Measurements from ENCODE around the gene CPA1.
"Not testable (repeated sequence)": the region's sequence is repeated elsewhere in the genome, so short reads cannot be mapped to it uniquely, and the experiment has no call there.

Gene CPA1

GRCh38 chr7:130374507-130374906, 5.8 kb upstream of the CPA1 start:
- no peak for DNase-seq

DNA sequence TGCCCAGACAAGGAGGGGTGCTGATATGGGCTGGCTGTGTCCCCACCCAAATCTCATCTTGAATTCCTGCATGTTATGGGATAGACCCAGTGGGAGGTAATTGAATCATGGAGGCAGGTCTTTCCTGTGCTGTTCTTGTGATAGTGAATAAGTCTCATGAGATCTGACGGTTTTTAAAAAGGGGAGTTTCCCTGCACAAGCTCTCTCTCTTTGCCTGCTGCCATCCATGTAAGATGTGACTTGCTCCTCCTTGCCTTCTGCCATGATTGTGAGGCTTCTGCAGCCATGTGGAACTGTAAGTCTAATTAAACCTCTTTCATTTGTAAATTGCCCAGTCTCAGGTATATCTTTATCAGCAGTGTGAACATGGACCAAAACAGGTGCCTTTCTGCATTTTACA, 3.8 kb upstream of the CPA1 start:
- DNase-seq = not testable (repeated sequence)

DNA sequence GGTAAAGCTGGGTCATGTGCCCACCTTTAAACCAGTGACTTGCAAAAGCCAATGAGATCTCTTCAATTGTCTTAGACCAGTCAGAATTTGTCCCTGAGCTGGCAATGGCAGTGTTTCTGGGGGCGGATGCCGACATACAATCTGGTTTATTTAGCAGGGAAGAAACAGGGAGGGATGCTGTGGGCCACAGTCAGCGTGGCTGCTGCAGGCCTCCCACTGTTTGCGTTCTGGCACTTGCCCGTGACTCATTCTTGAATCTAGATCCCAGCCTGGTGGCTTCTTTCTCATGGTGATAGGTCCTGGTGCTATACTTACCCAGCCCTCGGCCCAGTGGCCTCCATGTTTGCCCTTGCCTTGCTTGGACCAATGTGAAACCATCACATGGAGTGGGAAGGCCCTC, 3.1 kb upstream of the CPA1 start:
- no peak for DNase-seq

DNA sequence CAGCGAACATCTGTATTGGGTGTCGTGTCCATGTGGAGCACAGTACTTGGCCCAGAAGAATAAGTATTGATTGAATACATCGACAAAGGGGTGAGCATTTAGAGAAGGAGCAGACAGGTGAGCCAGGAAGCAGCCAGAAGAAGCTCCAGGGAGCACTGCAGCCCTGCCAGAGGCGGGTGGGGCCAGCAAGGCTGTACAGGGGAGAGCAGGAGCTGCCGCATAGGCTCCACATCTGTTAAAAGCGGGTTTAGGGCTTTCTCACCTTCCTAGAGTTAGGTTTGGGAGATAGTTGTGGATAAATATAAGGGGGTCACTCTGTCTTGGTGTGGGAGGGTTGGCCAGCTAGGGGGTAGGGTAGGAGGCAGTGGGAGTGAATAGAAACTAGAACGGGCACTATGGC, 1.3 kb upstream of the CPA1 start:
- DNase-seq = no peak

DNA sequence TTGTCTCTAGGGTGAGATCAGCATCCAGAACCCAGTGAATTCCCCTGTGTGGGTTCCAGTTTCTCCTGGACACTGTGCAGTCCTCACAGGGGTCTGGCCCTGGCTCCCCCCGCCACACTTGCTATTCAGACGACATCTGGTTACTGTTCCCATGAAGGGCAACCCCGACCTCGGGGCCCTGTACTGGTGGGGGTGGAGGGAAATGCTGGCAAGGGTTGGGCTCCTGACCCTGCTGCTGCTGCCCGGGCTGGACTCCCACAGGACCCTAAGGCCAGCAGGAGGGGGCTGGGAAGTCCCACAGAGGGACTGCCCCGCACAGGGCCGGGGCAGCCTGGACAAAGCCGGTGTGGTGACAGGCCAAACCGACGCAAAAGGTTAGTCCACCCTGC, 768 bp upstream of the CPA1 start:
- no peak for DNase-seq

DNA sequence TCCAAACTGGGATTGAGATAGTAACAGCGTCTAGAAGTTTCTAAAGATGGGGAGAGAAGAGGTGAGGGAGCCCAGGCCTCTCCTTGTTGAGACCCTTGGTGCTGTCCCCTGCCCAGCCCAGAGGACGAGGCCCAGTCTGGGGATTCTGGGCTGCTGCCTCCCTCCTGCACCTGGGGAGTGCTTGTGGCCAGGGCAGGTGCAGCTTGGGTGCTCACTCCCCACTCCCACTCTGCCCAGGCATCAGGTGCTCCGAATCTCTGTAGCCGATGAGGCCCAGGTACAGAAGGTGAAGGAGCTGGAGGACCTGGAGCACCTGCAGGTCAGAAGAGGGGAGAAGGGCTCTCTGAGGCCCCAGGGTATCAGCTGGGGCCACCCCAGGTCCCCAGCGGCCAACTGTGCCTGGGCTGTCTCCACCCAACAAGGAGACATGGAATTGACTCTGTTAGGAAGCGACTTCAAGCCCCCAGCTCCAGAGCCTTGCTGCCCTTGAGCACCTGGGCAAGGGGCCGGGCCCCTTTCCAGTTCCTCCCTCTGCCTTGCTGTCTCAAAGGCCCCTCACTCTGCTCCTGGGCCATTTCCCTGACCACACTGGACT, 664 bp downstream of the CPA1 start:
- no peak for DNase-seq

DNA sequence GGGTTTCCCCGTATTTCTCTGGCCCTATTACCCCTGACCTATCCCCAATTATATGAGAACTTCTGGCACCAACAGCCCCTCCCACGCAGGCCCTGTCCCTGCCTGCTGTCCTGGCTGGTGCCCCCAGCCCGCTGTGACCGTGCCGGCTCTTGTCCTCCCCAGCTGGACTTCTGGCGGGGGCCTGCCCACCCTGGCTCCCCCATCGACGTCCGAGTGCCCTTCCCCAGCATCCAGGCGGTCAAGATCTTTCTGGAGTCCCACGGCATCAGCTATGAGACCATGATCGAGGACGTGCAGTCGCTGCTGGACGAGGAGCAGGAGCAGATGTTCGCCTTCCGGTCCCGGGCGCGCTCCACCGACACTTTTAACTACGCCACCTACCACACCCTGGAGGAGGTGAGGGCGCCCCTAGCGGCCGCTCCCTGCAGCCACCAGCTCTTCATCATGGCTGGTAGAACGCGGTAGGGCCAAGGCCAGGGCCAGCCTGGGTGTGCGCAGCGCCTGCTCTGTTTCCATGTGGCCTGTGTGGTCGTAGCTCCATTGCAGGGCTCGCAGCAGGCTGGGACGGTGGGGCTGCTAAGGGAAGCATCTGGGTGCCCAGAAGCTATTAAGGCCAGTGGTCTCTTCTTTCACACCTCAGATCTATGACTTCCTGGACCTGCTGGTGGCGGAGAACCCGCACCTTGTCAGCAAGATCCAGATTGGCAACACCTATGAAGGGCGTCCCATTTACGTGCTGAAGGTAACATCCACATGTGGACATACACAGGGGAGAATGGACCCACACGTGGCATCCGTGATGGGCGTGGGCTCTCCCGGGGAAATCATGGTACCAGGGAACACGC, 1.4 kb downstream of the CPA1 start:
- no peak for DNase-seq

DNA sequence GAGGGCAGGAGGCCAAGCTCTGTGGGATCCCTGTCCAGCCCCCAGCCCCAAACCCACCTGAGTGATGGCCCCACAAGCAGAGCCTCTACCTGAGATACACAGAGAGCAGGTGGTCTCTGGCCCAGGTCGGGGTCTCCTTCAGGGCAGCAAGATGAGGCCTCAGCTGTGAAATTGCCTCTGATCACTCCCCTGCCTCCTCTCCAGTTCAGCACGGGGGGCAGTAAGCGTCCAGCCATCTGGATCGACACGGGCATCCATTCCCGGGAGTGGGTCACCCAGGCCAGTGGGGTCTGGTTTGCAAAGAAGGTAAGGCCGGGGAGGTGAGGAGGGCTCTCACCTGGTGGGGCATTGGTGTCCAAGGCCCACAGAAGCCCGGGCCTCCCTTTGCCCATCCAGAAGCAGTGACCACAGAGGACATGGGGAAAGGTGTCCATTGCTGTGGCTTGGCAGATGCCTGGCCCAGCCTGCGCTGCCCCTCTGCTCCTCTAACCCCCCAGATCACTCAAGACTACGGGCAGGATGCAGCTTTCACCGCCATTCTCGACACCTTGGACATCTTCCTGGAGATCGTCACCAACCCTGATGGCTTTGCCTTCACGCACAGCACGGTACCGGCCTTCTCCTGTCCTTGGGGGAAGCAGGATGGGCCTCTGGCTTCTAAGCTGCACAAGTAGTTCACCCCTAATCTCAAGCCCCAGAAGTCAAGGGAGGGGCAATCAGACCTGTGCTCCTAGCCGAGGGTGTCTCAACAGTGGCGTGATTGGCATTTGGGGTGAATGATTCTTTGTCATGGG, 3.1 kb downstream of the CPA1 start:
- no peak for DNase-seq

DNA sequence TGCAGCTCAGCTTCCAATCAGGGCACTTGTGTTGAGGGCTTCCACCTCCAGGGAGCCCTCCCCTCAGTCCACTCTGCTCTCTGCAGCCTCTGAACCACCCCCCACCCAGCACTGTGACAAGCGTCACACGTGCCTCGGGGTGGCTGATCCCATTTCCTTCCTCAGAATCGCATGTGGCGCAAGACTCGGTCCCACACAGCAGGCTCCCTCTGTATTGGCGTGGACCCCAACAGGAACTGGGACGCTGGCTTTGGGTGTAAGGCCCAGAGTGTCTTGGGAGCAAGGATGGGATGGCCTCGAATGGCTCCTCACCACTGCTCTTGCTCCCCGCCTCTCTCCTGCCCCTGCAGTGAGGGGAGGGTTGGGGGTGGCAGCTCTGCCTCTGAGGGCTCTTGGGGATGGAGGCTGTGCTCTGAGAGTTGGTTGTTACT, 4.1 kb downstream of the CPA1 start:
- no peak for DNase-seq

DNA sequence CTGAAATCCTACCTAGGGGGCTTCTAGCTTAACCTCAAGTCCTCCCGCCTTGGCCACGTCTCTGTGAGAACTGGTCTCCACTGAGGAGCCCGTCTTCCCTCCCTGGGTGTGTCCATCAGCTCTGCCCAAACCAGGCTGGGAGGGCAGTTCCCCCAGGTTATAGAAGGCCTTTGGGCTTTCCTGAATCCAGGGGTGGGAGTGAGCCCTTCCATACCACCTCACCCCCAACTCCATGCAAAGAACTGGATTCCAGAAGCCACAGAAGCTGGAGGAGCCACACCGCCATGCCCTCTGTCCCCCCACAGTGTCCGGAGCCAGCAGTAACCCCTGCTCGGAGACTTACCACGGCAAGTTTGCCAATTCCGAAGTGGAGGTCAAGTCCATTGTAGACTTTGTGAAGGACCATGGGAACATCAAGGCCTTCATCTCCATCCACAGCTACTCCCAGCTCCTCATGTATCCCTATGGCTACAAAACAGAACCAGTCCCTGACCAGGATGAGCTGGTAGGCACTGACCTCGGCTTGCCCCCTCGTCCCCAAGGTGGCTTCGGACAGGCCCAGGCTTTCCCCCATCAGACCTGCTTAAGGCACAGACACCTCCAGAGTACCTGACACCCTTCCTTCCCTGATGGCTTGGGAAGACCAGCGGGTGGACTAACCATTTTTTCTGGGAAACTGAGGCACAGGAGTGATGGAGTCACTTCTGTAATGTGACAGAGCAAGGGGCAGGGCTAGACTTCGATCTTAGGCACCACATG, 4.7 kb downstream of the CPA1 start:
- no peak for DNase-seq

DNA sequence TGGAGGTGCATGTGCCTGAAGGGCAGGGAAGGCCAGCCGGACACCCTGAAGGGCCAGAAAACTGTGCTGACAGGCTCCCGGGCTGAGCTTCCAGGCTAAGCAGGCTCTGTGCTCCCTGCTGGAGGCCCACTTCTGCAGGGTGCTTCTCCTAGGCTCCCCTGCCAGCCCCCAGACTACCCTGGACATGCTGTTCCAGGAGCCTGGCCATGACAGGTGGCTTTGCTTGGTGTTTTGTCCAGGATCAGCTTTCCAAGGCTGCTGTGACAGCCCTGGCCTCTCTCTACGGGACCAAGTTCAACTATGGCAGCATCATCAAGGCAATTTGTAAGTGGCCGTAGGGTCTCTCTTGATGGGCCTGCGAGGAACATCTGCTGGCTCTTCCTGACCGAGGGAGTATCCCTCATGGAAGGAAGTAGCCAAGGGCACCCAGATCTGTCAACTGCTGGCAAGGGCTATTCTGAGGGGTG, 5.3 kb downstream of the CPA1 start:
- no peak for DNase-seq

DNA sequence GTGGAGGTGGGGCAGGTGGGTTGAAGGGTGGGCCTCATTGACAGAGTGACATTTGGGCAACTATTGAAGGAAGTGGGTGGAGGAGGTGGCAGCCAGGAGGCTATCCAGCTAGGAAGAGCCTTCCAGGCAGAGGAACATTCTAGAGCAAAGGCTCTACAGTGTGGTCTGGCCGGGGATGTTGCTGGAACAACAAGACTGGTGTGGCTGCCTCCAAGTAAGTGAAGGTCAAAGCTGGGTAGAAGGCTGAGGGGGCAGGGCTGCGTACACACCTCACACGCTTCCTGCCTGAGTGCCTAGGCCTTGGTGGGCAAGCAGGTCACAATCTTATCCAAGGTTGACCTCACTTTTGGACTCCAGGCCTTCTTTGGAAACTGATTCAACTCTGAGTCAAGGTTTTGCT, 6.6 kb downstream of the CPA1 start:
- DNase-seq = no peak

DNA sequence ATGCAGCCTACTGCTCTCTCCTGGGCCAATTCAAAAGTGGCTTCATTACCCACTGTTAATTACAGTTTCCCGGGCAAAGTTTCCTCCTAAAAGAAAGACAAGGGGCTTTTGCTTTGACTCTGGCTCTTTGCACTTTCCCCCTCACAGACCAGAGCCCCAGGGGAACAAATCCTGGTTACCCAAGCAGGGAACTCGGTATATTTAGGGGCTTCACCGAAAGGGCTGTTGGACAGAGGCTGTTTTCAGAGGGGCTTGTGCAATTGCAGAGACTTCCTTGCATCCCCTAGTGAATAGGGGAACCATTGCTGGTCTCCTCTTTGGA, 7.0 kb downstream of the CPA1 start:
- DNase-seq = no peak

GRCh38 chr7:130387628-130388403, 7.5 kb downstream of the CPA1 start:
- DNase-seq = no peak

- DNase-seq = no peak
Observed at GRCh38 chr7:130388671-130389070, 8.4 kb downstream of the CPA1 start.

GRCh38 chr7:130390486-130390885, 10.2 kb downstream of the CPA1 start:
- DNase-seq = no peak

DNA sequence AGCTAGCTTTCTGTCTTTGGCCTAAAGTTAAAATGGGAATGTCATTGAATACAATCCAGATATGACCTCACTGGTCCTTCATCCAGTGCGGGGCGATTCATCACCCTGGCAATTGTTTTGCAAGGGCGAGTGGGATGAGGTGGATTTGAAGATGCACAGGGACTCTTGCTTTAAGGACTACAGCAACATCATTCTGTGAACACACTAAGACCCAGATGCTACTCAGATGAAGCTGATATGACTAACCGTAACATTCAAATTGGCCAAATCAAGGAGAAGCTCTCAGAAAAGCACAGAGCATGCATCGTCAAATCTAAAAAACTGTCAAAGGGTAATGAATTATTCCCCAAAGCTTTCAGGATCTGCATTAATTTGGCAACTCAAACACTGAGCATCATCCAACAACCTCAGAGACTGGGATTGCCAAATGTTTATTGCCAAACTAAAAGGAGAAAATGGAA, 12.8 kb downstream of the CPA1 start:
- DNase-seq = no peak

- DNase-seq = no peak
Observed at GRCh38 chr7:130393841-130394411, 13.6 kb downstream of the CPA1 start.

DNA sequence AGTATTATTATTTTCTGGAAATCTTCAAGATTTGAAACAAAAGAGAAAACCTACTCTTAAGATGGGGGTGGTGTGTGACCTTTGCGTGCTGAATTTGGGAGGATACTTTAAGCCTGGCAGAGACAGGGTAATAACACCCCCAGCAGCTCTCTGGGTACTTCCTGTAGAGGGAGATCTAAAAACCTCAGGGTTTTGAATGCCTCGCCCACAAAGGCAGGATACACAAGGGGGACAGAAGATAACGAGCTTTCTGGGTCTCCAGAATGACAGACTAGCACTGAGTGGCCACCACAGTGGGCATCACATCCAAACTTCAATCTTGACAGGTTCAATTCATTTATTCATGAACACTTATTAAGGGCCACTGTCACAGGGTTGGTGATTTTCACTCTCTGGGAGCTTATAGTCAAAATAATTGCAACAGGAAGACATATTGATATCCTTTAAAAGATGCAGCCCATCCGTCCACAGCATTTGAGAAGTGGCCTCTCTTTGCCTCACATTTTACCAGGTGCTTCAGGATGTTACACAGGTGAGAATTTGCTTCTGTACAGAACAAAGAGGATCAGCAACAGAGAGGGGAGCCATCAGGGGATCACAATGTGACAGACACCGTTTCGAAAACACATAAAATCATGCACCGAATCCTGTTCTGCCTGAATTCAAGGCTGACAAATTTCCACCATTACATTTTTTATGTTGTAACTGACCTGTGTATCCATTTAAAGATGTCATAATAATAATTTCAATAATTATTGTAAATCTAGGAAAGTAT, 14.3 kb downstream of the CPA1 start:
- no peak for DNase-seq

DNA sequence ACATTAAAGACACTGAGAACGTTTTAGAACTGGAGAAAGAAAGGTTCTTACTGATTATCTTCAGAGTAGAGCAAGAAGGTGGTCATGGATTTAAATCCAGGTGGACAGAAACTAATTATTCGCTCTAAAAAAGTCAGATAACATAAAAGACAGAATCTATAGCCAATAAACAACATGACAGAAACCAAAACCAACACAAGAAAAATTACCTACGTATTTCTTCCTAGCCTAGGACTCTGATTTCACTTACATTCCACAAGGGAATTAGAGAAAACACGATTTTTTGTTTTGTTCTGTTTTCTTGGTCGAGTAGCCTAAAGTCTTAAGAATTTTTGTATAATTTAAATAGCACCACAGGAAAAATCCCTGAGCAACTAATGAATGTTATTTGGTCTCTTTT, 15.1 kb downstream of the CPA1 start:
- DNase-seq = no peak

GRCh38 chr7:130396109-130396508, 15.8 kb downstream of the CPA1 start:
- no peak for DNase-seq
